Ovary (tissue), 9 donors: ENCODE results near the gene SLC25A29. TPM values are rescaled to one million over a fixed set of nuclear protein-coding genes. Genes with fewer than 3 reads are reported as not detected.

Experiments used
- DNase-seq, 5 donors: peaks; one replicate each; pipeline ENCODE4 v3.0.0-alpha.2; 2019 to 2020
- H3K27ac ChIP-seq, 2 donors: fragments of 200-600 bp; one replicate each; pipeline versions ENCODE4 v1.5.1 to v1.8.0; 2019 to 2022
- H3K27me3 ChIP-seq: fragments of 200-600 bp; one replicate; pipeline ENCODE4 v1.8.0; 2022
- H3K36me3 ChIP-seq: fragments of 200-600 bp; sonication (generic); one replicate; pipeline ENCODE4 v1.5.1; 2019
- H3K4me1 ChIP-seq: one replicate; pipeline ENCODE4 v1.8.1; 2013; ENCODE audit warnings: mild to moderate bottlenecking, moderate library complexity; ENCODE audit not compliant: insufficient read depth
- H3K4me3 ChIP-seq: fragments of 200-600 bp; sonication (generic); one replicate; pipeline ENCODE4 v1.5.1; 2017
- H3K9me3 ChIP-seq, 2 donors: fragments of 200-600 bp in 1 of 2; sonication (generic) in 1 of 2; one replicate each; pipeline versions ENCODE4 v1.5.1 to v1.8.1; 2013 to 2019; ENCODE audit warnings: mild to moderate bottlenecking in 1 of 2, moderate library complexity in 1 of 2
- EP300 ChIP-seq: sonication (generic); formaldehyde crosslinking; IDR thresholded peaks from one replicate; pipeline ENCODE4 v1.6.1; 2017; ENCODE audit warnings: antibody characterized with exemption
- POLR2A ChIP-seq: fragments of 450-650 bp; IDR thresholded peaks from one replicate; pipeline ENCODE4 v1.6.1; 2017; ENCODE audit warnings: antibody characterized with exemption, mild to moderate bottlenecking, moderate library complexity
- WGBS, 3 donors: extraction: QIAGEN DNeasy Blood & Tissue Kit in 1 of 3; methylation state at CpG; one replicate each; pipeline versions ENCODE4 v1.1.5 to v1.1.7; 2013 to 2017; 5-methylcytosine and 5-hydroxymethylcytosine counted together
- intact Hi-C, 4 donors: fragments of 100-400 bp; cut with DNase I; formaldehyde crosslinking; loops; one replicate each; pipeline versions ENCODE4 v1.11.0 to v1.15.1; 2022 to 2023
- polyA plus RNA-seq, 2 donors: library from polyadenylated mRNA; stranded (reverse); fragments of 200-250 nt in 1 of 2; fragments of 350-450 nt in 1 of 2; fragmentation: Illumina TruSeq in 1 of 2; extraction: RNeasy Lipid Tissue Mini Kit (QIAGEN cat#74804) in 1 of 2; gene quantifications; one replicate each; pipeline ENCODE4 v1.2.3, GENCODE V29; 2013 to 2014
- total RNA-seq, 7 donors: library from RNA; depleted of rRNA in 2 of 7; stranded (reverse); fragments of >200 nt in 2 of 7; fragmentation: NEBNext Ultra II Directional in 3 of 7; extraction: Animal tissue kit (Norgen Biotek cat#: 25700) in 3 of 7; gene quantifications; one replicate each; pipeline versions ENCODE4 v1.1.0 to v1.2.4, GENCODE V29; 2016 to 2023
- TF ChIP-seq, protein P1 (sequence below), 3 donors: fragments of 450-650 bp in 2 of 3; fragments of 200-600 bp in 1 of 3; IDR thresholded peaks; one replicate each; pipeline versions ENCODE4 v1.5.1 to v1.8.0; 2016 to 2022; ENCODE audit warnings: antibody characterized with exemption in 3 of 3, mild to moderate bottlenecking in 1 of 3
- donor health status: DM: no; HTN: no; CAD: no; lungs with moderate emphysema.
- donor health status: DM: no; HTN: no; CAD: no.
- donor health status: Bipolar disorder and iron deficiency.
- donor health status: DM: yes; HTN: yes; CAD: no.
- donor health status: DM: no; HTN: no; CAD: no.
- donor health status: DM: yes; HTN: yes; CAD: no.

SLC25A29 gene
- total and polyA plus RNA-seq, 9 donors, result 9.1 to 177 (median 69.9) TPM

- intact Hi-C loops, result no loop called here
- no peaks in the 10 kb centered on the region for H3K27me3 ChIP-seq
- no peaks in the 10 kb centered on the region for H3K36me3 ChIP-seq
- TF ChIP-seq POLR2A, result no peak
- TF ChIP-seq EP300, result no peak
- TF ChIP-seq, protein P1, sequence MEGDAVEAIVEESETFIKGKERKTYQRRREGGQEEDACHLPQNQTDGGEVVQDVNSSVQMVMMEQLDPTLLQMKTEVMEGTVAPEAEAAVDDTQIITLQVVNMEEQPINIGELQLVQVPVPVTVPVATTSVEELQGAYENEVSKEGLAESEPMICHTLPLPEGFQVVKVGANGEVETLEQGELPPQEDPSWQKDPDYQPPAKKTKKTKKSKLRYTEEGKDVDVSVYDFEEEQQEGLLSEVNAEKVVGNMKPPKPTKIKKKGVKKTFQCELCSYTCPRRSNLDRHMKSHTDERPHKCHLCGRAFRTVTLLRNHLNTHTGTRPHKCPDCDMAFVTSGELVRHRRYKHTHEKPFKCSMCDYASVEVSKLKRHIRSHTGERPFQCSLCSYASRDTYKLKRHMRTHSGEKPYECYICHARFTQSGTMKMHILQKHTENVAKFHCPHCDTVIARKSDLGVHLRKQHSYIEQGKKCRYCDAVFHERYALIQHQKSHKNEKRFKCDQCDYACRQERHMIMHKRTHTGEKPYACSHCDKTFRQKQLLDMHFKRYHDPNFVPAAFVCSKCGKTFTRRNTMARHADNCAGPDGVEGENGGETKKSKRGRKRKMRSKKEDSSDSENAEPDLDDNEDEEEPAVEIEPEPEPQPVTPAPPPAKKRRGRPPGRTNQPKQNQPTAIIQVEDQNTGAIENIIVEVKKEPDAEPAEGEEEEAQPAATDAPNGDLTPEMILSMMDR (IDR thresholded peaks at IDR 0.05), result no peak
- H3K9me3 ChIP-seq, result no peaks in the 10 kb centered on the region
- peak overlapping the region in 1 of 2 donors; percentile 83 for H3K27ac ChIP-seq
- no peak overlapping the region for H3K4me3 ChIP-seq
- no peak for DNase-seq
- 67 to 72% (median 69%) methylated on average over 4 of the region's 4 CpGs for WGBS, 3 donors
- peaks cover 4% of the 10 kb centered on the region for H3K4me1 ChIP-seq
Measured at GRCh38 chr14:100303925-100304324, 2.3 kb downstream of the SLC25A29 start.

DNA sequence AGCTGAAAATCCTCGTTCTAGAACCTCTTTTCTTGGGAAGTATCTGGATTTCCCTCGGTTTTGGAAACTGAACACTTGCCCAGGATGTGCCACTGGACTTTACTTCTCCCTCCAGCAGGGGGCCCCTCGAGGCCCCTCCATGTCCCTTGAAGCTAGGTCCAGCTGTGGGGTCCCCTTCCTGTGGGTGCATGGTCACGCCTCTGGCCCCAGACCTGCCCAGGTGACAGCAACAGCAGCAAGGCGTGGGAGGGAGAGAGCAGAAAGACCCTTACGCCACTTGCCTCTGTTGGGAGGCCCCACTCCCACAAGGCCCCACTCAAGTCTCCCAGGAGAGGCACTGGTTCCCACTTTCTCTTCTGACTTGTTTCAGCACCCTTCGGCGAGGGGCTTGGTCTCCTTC is 3.1 kb downstream of the SLC25A29 start:
- no peak overlapping the region for H3K4me3 ChIP-seq
- H3K27me3 ChIP-seq, result no peaks in the 10 kb centered on the region
- H3K27ac ChIP-seq, result no peak overlapping the region
- DNase-seq, result no peak
- H3K4me1 ChIP-seq, result peaks cover 4% of the 10 kb centered on the region
- TF ChIP-seq EP300, result no peak
- TF ChIP-seq, protein P1 (IDR thresholded peaks at IDR 0.05), result no peak
- no peak for TF ChIP-seq POLR2A
- no peaks in the 10 kb centered on the region for H3K36me3 ChIP-seq
- WGBS, 3 donors, result 73 to 76% (median 75%) methylated on average over 8 of the region's 8 CpGs
- H3K9me3 ChIP-seq, result no peaks in the 10 kb centered on the region
- intact Hi-C loops, result no loop called here

DNA sequence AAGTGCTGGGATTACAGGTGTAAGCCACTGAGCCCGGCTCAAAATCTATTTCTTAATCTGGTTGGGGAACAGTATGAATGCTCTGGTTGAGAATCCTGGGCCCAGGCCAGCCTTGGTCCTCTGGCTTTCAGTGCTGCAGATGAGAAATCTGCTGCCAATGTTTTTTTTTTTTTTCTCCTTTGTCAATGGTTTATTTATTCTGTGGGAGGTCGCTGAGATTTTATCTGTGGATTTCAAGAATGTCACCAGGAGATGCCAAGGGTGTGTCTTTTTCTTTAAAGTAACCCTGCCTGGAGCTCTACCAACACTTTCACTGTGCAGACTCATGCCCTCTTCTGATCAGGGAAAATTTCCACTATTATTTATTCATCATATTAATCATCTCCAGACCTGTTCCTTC is 3.6 kb downstream of the SLC25A29 start:
- Histone ChIP-seq H3K4me1 (peaks cover 8% of the 10 kb centered on the region), H3K4me3 (no peak overlapping the region), H3K27ac (no peak overlapping the region), H3K27me3 (no peaks in the 10 kb centered on the region), H3K9me3 (no peaks in the 10 kb centered on the region), H3K36me3 (no peaks in the 10 kb centered on the region)
- TF ChIP-seq EP300, result no peak
- TF ChIP-seq POLR2A, result no peak
- TF ChIP-seq, protein P1 (IDR thresholded peaks at IDR 0.05), result no peak
- intact Hi-C loops, result no loop called here
- no peak for DNase-seq
- WGBS, 3 donors, result 49 to 65% (median 51%) methylated on average over 2 of the region's 2 CpGs

DNA sequence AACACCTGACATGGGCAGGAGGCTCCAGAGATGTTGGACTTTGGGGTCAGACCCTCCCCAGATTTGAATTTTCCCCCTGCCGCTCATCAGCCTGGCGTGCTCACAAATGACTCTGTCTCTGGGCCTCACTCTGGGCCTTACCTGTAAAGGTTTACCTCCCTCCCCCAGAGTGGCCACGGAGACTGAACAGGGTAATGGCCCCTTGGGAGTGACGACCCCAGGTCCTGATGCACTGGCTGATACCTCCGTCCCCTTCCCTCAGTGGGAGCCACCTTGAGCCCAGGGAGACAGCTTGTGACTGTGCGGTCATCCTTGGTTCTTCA is 7.0 kb downstream of the SLC25A29 start:
- H3K4me1 ChIP-seq, result peaks cover 14% of the 10 kb centered on the region
- no peaks in the 10 kb centered on the region for H3K9me3 ChIP-seq
- H3K27ac ChIP-seq, result no peak overlapping the region
- peak in 2 of 5 donors; percentile 14 to 26 for DNase-seq
- H3K4me3 ChIP-seq, result no peak overlapping the region
- TF ChIP-seq POLR2A (no peak), EP300 (no peak)
- TF ChIP-seq, protein P1 (IDR thresholded peaks at IDR 0.05), result no peak
- no peaks in the 10 kb centered on the region for H3K36me3 ChIP-seq
- no peaks in the 10 kb centered on the region for H3K27me3 ChIP-seq
- 89 to 94% (median 90%) methylated on average over 6 of the region's 6 CpGs for WGBS, 3 donors
- intact Hi-C loops, result no loop called here
